HCT116 (cell line): ENCODE measurements around the gene NFIL3. TPM values are rescaled to one million over a fixed set of nuclear protein-coding genes. Genes with fewer than 3 reads are reported as not detected.

Source experiments
- ATAC-seq: fragments of 200-7000 bp; cut with Tn5 transposase; 2 replicates; pipeline ENCODE4 v1.9.1; 2020; ENCODE audit warnings: mild to moderate bottlenecking, moderate library complexity
- BruUV-seq: library from RNA; stranded (reverse); fragments of 400-500 nt; replicated peaks from 2 replicates; lab custom pipeline; 2021; lab: Mats Ljungman, UMichigan
- CTCF ChIA-PET: fragments of 300-600 bp; sonication (Branson Sonifier 250); formaldehyde crosslinking; loops from one replicate; lab custom pipeline; 2021; ENCODE audit warnings: antibody characterized with exemption; lab: Charles Lee
- POLR2A ChIA-PET: fragments of 300-600, 350-600 bp; sonication (Branson Sonifier 250); formaldehyde crosslinking; loops from one replicate; lab custom pipeline; 2021; ENCODE audit warnings: antibody characterized with exemption; lab: Charles Lee
- RAD21 ChIA-PET, 2 experiments: fragments of 300-600 bp; sonication (Branson Sonifier 250); formaldehyde crosslinking; loops; one replicate each; lab custom pipeline; 2023; ENCODE audit warnings: low total read pairs in 2 of 2; ENCODE audit not compliant: uncharacterized antibody in 2 of 2, unreplicated experiment in 2 of 2, low non-redundant PET in 1 of 2; lab: Charles Lee
- DNase-seq: peaks from one replicate; pipeline ENCODE4 v3.0.0-alpha.2; 2010; ENCODE audit warnings: low read depth, low spot score
- H2AFZ ChIP-seq: fragments of 200-600 bp; shearing (Covaris generic), sonication (generic); 2 replicates; pipeline ENCODE4 v1.6.1; 2017; ENCODE audit warnings: low read depth, mixed run types, mixed read lengths, antibody characterized with exemption, low read length; ENCODE audit not compliant: poor library complexity, severe bottlenecking
- H3K27ac ChIP-seq: 2 replicates; pipeline ENCODE4 v1.5.1; 2012; ENCODE audit warnings: low read depth, low read length
- H3K27me3 ChIP-seq: fragments of 200-600 bp; sonication (generic); 2 replicates; pipeline ENCODE4 v1.6.1; 2016; ENCODE audit warnings: mixed run types, low read length, mixed read lengths; ENCODE audit not compliant: insufficient read depth
- H3K36me3 ChIP-seq, 2 experiments: fragments of 200-500 bp in 1 of 2; fragments of 200-600 bp in 1 of 2; sonication (Bioruptor generic) in 1 of 2; sonication (generic) in 1 of 2; 2 replicates each; pipeline versions ENCODE4 v1.5.1 to v1.6.1; 2014 to 2016; ENCODE audit warnings: low read length in 2 of 2, inconsistent platforms in 1 of 2, mixed read lengths in 1 of 2, mixed run types in 1 of 2; ENCODE audit not compliant: insufficient read depth in 2 of 2, control insufficient read depth in 1 of 2
- H3K4me1 ChIP-seq, 2 experiments: fragments of 200-600 bp in 1 of 2; sonication (generic) in 1 of 2; 2 replicates each; pipeline versions ENCODE4 v1.5.1 to v1.6.1; 2012 to 2017; ENCODE audit warnings: low read length in 2 of 2, inconsistent platforms in 1 of 2, mild to moderate bottlenecking in 1 of 2, mixed read lengths in 1 of 2, mixed run types in 1 of 2, moderate library complexity in 1 of 2; ENCODE audit not compliant: insufficient read depth in 2 of 2, control insufficient read depth in 1 of 2
- H3K4me2 ChIP-seq: fragments of 200-600 bp; sonication (generic); 2 replicates; pipeline ENCODE4 v1.6.1; 2017; ENCODE audit warnings: mixed run types, low read length, mixed read lengths
- H3K4me3 ChIP-seq, 2 experiments: fragments of 200-600 bp in 1 of 2; sonication (generic) in 1 of 2; replicated peaks in 1 of 2; 2 replicates each; pipeline ENCODE4 v1.5.1; 2011 to 2016; ENCODE audit warnings: low read length in 2 of 2, control low read depth in 1 of 2, low read depth in 1 of 2, mild to moderate bottlenecking in 1 of 2, mixed read lengths in 1 of 2, mixed run types in 1 of 2
- H3K79me2 ChIP-seq: fragments of 200-600 bp; sonication (generic); 2 replicates; pipeline ENCODE4 v1.6.1; 2017; ENCODE audit warnings: mild to moderate bottlenecking, mixed run types, low read length, moderate library complexity, mixed read lengths; ENCODE audit not compliant: insufficient read depth
- H3K9ac ChIP-seq: fragments of 200-600 bp; sonication (generic); 2 replicates; pipeline ENCODE4 v1.6.1; 2016; ENCODE audit warnings: low read length, mixed read lengths
- H3K9me2 ChIP-seq: fragments of 200-600 bp; sonication (generic), shearing (Covaris generic); 2 replicates; pipeline ENCODE4 v1.6.1; 2017; ENCODE audit warnings: mixed run types, mild to moderate bottlenecking, moderate library complexity; ENCODE audit not compliant: insufficient read depth
- H3K9me3 ChIP-seq, 2 experiments: fragments of 200-500 bp in 1 of 2; fragments of 200-600 bp in 1 of 2; sonication (Bioruptor generic) in 1 of 2; sonication (generic) in 1 of 2; 2 replicates each; pipeline ENCODE4 v1.6.1; 2014 to 2017; ENCODE audit warnings: low read length in 2 of 2, mixed read lengths in 2 of 2, inconsistent platforms in 1 of 2, low read depth in 1 of 2, mild to moderate bottlenecking in 1 of 2, mixed run types in 1 of 2, moderate library complexity in 1 of 2; ENCODE audit not compliant: control insufficient read depth in 1 of 2, insufficient read depth in 1 of 2
- H4K20me1 ChIP-seq: fragments of 200-600 bp; sonication (generic), shearing (Covaris generic); 2 replicates; pipeline ENCODE4 v1.6.1; 2017; ENCODE audit warnings: mixed run types, mild to moderate bottlenecking, moderate library complexity; ENCODE audit not compliant: insufficient read depth
- ELF1 ChIP-seq: IDR thresholded peaks from 2 replicates; pipeline ENCODE4 v1.6.1; 2012; ENCODE audit warnings: low read depth, borderline replicate concordance
- EZH2 ChIP-seq: fragments of 200-600 bp; sonication (generic); IDR thresholded peaks from 2 replicates; pipeline ENCODE4 v1.6.1; 2017; ENCODE audit warnings: antibody characterized with exemption, mixed run types
- EZH2phosphoT487 ChIP-seq: fragments of 200-600 bp; IDR thresholded peaks from 2 replicates; pipeline ENCODE4 v1.6.1; 2018; ENCODE audit warnings: antibody characterized with exemption, borderline replicate concordance
- FOSL1 ChIP-seq: IDR thresholded peaks from 2 replicates; pipeline ENCODE4 v1.6.1; 2012; ENCODE audit warnings: low read depth
- POLR2A ChIP-seq: IDR thresholded peaks from 2 replicates; pipeline ENCODE4 v1.7.0; 2011; ENCODE audit warnings: borderline replicate concordance; ENCODE audit not compliant: insufficient read depth, insufficient read length; ENCODE audit errors: extremely low read depth
- RAD21 ChIP-seq: IDR thresholded peaks from 2 replicates; pipeline ENCODE4 v1.6.1; 2012; ENCODE audit warnings: low read depth, mild to moderate bottlenecking
- SIN3A ChIP-seq: IDR thresholded peaks from 2 replicates; pipeline ENCODE4 v1.6.1; 2012; ENCODE audit warnings: low read depth
- TCF7L2 ChIP-seq: IDR thresholded peaks from 2 replicates; pipeline ENCODE4 v1.7.0; 2011; ENCODE audit warnings: borderline replicate concordance, inconsistent platforms; ENCODE audit not compliant: insufficient read depth, insufficient read length; ENCODE audit errors: extremely low read depth
- ZFX ChIP-seq: fragments of 450-650 bp; IDR thresholded peaks from 2 replicates; pipeline ENCODE4 v1.6.1; 2017
- intact Hi-C: fragments of 100-400 bp; cut with micrococcal nuclease; formaldehyde crosslinking; loops from 2 replicates; pipeline ENCODE4 v1.10.0; 2022
- total RNA-seq: library from RNA; stranded (reverse); gene quantifications from one replicate; pipeline ENCODE4 v1.2.1, GENCODE V29; 2021; ENCODE audit not compliant: unreplicated experiment
- TF ChIP-seq, protein P1 (sequence below): IDR thresholded peaks from 2 replicates; pipeline ENCODE4 v1.6.1; 2012
- TF ChIP-seq, protein P2 (sequence below): IDR thresholded peaks from 2 replicates; pipeline ENCODE4 v1.6.1; 2012; ENCODE audit warnings: low read depth
- TF ChIP-seq, protein P3 (sequence below): IDR thresholded peaks from 2 replicates; pipeline ENCODE4 v1.6.1; 2011; ENCODE audit warnings: mild to moderate bottlenecking, low read length, moderate library complexity; ENCODE audit not compliant: insufficient replicate concordance; ENCODE audit errors: extremely low read depth

Gene NFIL3
- total RNA-seq, 1 experiment from 2014 or later = 38.0 TPM

DNA sequence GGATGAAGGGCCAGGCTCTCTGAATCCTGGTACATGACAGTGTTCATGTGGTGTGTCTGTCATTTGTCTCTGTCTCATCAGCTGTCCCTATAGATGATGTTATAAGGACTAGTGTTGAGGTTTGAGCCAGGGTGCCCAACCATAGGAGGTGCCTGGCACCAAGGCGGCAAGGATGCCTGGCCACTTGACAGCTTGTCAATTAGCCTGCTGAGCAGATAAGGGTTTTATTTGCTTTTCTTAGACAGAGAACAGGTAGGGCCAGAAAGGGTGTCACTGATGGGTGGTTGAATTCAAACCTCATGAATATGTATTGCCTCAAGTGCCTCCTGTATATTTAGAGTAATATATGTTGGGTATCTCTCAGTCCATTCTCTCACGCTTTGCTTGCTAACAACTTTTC lies 31.8 kb downstream of the NFIL3 start:
- H3K4me2 ChIP-seq = no peak overlapping the region
- H3K79me2 ChIP-seq = no peaks in the 10 kb centered on the region
- peaks cover 3% of the 10 kb centered on the region; the same call in 1 of the 2 replicates for H3K9me2 ChIP-seq
- ChIA-PET POLR2A (no interaction called here), CTCF (no interaction called here), RAD21 (no interaction called here)
- H2AFZ ChIP-seq = no peak overlapping the region
- DNase-seq (no peak), ATAC-seq (no peak)
- no peaks in the 10 kb centered on the region for H3K27me3 ChIP-seq
- H3K9ac ChIP-seq = no peak overlapping the region
- intact Hi-C loops = no loop called here
- no peak overlapping the region for H3K27ac ChIP-seq
- no peaks in the 10 kb centered on the region for H3K36me3 ChIP-seq
- no peak overlapping the region for H3K4me3 ChIP-seq
- H3K4me1 ChIP-seq = peaks cover 4 to 14% of the 10 kb centered on the region in 2 experiments; a peak in 2 of 4 replicates
- no peaks in the 10 kb centered on the region for H3K9me3 ChIP-seq
- no peaks in the 10 kb centered on the region for H4K20me1 ChIP-seq
- TF ChIP-seq POLR2A (no peak), FOSL1 (no peak), EZH2 (no peak), TCF7L2 (no peak), RAD21 (no peak), EZH2phosphoT487 (no peak), SIN3A (no peak), ZFX (no peak), ELF1 (no peak)
- TF ChIP-seq, protein P1, sequence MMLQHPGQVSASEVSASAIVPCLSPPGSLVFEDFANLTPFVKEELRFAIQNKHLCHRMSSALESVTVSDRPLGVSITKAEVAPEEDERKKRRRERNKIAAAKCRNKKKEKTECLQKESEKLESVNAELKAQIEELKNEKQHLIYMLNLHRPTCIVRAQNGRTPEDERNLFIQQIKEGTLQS = no peak
- TF ChIP-seq, protein P2, sequence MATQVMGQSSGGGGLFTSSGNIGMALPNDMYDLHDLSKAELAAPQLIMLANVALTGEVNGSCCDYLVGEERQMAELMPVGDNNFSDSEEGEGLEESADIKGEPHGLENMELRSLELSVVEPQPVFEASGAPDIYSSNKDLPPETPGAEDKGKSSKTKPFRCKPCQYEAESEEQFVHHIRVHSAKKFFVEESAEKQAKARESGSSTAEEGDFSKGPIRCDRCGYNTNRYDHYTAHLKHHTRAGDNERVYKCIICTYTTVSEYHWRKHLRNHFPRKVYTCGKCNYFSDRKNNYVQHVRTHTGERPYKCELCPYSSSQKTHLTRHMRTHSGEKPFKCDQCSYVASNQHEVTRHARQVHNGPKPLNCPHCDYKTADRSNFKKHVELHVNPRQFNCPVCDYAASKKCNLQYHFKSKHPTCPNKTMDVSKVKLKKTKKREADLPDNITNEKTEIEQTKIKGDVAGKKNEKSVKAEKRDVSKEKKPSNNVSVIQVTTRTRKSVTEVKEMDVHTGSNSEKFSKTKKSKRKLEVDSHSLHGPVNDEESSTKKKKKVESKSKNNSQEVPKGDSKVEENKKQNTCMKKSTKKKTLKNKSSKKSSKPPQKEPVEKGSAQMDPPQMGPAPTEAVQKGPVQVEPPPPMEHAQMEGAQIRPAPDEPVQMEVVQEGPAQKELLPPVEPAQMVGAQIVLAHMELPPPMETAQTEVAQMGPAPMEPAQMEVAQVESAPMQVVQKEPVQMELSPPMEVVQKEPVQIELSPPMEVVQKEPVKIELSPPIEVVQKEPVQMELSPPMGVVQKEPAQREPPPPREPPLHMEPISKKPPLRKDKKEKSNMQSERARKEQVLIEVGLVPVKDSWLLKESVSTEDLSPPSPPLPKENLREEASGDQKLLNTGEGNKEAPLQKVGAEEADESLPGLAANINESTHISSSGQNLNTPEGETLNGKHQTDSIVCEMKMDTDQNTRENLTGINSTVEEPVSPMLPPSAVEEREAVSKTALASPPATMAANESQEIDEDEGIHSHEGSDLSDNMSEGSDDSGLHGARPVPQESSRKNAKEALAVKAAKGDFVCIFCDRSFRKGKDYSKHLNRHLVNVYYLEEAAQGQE = no peak
- TF ChIP-seq, protein P3, sequence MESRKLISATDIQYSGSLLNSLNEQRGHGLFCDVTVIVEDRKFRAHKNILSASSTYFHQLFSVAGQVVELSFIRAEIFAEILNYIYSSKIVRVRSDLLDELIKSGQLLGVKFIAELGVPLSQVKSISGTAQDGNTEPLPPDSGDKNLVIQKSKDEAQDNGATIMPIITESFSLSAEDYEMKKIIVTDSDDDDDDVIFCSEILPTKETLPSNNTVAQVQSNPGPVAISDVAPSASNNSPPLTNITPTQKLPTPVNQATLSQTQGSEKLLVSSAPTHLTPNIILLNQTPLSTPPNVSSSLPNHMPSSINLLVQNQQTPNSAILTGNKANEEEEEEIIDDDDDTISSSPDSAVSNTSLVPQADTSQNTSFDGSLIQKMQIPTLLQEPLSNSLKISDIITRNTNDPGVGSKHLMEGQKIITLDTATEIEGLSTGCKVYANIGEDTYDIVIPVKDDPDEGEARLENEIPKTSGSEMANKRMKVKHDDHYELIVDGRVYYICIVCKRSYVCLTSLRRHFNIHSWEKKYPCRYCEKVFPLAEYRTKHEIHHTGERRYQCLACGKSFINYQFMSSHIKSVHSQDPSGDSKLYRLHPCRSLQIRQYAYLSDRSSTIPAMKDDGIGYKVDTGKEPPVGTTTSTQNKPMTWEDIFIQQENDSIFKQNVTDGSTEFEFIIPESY = no peak
- no TSS peak for BruUV-seq
